Activated CD8-positive, alpha-beta memory T cell treated with anti-CD3 and anti-CD28 coated beads for 4 hours (primary cell): Measurements from ENCODE around the gene DAZ4.
"Not testable (repeated sequence)": the region's sequence is repeated elsewhere in the genome, so short reads cannot be mapped to it uniquely, and the experiment has no call there.

ENCODE experiments used
- DNase-seq, 2 donors: peaks; one replicate each; pipeline ENCODE4 v3.0.0-alpha.2; 2020; ENCODE audit warnings: low read depth in 2 of 2

Gene DAZ4, protein sequence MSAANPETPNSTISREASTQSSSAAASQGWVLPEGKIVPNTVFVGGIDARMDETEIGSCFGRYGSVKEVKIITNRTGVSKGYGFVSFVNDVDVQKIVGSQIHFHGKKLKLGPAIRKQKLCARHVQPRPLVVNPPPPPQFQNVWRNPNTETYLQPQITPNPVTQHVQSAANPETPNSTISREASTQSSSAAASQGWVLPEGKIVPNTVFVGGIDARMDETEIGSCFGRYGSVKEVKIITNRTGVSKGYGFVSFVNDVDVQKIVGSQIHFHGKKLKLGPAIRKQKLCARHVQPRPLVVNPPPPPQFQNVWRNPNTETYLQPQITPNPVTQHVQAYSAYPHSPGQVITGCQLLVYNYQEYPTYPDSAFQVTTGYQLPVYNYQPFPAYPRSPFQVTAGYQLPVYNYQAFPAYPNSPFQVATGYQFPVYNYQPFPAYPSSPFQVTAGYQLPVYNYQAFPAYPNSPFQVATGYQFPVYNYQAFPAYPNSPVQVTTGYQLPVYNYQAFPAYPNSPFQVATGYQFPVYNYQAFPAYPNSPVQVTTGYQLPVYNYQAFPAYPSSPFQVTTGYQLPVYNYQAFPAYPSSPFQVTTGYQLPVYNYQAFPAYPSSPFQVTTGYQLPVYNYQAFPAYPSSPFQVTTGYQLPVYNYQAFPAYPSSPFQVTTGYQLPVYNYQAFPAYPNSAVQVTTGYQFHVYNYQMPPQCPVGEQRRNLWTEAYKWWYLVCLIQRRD

DNA sequence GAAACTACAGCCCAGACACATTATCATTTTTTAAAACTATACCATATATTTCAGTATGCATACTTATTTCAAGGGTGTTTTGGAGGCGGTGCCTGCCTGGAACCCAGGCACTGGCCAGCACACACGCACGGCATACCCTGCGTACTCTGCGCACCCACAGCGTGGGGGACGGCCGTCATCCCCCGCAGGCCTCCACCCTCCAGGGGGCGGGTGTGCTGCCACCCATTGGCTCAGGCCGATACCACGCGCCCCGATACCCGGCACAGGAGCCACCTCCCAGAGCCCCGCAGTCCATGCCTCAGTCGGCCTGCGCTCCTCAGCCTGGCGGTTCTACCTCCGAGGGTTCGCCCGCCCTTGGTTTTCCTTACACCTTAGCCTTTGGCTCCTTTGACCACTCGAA is at the start of gene DAZ4:
Gene DAZ4 (plus strand): TSS at position 301 of the 400 bp plus-strand sequence. CDS start 208 bp downstream, outside the sequence.
- not testable (repeated sequence) for DNase-seq

DNA sequence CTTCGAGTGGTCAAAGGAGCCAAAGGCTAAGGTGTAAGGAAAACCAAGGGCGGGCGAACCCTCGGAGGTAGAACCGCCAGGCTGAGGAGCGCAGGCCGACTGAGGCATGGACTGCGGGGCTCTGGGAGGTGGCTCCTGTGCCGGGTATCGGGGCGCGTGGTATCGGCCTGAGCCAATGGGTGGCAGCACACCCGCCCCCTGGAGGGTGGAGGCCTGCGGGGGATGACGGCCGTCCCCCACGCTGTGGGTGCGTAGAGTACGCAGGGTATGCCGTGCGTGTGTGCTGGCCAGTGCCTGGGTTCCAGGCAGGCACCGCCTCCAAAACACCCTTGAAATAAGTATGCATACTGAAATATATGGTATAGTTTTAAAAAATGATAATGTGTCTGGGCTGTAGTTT is 20.4 kb upstream of the DAZ4 start, which contains the start of gene DAZ3:
Gene DAZ3 (minus strand): TSS at position 101 of the 400 bp plus-strand sequence. CDS start 208 bp downstream, outside the sequence.
- not testable (repeated sequence) for DNase-seq

DNA sequence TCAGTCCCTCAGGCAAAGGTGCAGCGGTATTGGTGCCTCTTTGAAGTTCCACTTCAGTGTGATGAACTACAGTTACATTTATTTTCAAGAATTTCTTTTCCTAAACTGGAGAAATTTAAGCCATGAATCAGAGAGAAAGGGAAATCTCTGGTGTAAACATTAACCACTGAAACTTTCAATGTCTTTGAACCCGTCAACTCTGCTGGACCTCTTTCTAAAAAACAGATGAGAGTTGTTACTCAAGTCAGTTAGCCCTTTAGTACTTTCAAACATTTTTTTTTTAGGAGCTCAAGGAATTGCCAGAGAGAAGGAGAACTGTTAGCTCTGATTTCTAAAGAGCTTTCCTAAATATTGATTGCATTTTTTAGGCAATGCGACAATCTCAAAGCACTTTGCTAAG is 11.9 kb upstream of the DAZ4 start:
- not testable (repeated sequence) for DNase-seq

DNA sequence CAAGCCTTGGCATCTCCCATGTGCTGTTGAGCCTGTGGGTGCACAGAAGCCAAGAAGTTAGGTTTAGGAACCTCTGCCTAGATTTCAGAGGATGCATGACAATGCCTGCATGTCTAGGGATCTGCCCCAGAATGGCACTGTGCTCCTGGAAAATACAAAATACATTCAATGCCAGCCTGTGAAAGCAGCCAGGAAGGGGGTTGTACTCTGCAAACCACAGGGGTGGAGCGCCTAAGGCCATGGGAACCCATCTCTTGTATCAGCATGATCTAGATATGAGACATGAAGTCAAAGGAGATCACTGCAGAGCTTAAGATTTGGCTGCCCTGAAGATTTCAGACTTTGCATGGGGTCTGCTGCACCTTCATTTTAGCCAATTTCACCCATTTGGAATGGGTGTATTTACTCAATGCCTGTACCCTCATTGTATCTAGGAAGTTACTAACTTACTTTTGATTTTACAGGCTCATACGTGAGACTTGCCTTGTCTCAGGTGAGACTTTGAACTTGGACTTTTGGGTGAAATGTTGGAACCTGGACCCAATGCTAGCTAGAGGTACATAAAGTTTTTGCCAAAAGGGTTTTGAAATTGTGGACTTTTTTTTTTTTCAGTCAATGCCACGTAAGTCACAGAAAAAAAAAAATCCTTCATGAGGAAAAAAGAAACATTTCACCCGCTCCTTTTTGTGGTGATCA is 9.4 kb upstream of the DAZ4 start:
- not testable (repeated sequence) for DNase-seq

DNA sequence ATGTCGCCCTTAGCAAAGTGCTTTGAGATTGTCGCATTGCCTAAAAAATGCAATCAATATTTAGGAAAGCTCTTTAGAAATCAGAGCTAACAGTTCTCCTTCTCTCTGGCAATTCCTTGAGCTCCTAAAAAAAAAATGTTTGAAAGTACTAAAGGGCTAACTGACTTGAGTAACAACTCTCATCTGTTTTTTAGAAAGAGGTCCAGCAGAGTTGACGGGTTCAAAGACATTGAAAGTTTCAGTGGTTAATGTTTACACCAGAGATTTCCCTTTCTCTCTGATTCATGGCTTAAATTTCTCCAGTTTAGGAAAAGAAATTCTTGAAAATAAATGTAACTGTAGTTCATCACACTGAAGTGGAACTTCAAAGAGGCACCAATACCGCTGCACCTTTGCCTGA is 8.7 kb upstream of the DAZ4 start:
- not testable (repeated sequence) for DNase-seq
